Liver (tissue), 9 donors: ENCODE results near the gene CNTD1. TPM values are rescaled to one million over a fixed set of nuclear protein-coding genes. Genes with fewer than 3 reads are reported as not detected.
A peak's percentile ranks its signal among the peaks of the same experiment; 100 is the strongest.

ENCODE experiments used
- DNase-seq: peaks from one replicate; pipeline ENCODE4 v3.0.0-alpha.2; 2017; ENCODE audit warnings: low spot score
- H3K27ac ChIP-seq, 2 donors: one replicate each; pipeline ENCODE4 v1.7.0; 2013; ENCODE audit warnings: inconsistent platforms in 2 of 2, low read length in 2 of 2, control low read depth in 1 of 2, low read depth in 1 of 2, mild to moderate bottlenecking in 1 of 2
- H3K27me3 ChIP-seq, 4 donors: one replicate each; pipeline versions ENCODE4 v1.6.1 to v1.7.0; 2013; ENCODE audit warnings: low read length in 3 of 4, inconsistent platforms in 1 of 4, mild to moderate bottlenecking in 1 of 4, moderate library complexity in 1 of 4; ENCODE audit not compliant: control insufficient read depth in 4 of 4, insufficient read depth in 4 of 4
- H3K36me3 ChIP-seq, 4 donors: one replicate each; pipeline versions ENCODE4 v1.6.1 to v1.7.0; 2013; ENCODE audit warnings: low read length in 3 of 4, mild to moderate bottlenecking in 3 of 4, low read depth in 1 of 4, moderate library complexity in 1 of 4; ENCODE audit not compliant: control insufficient read depth in 4 of 4, insufficient read depth in 3 of 4
- H3K4me1 ChIP-seq, 4 donors: one replicate each; pipeline versions ENCODE4 v1.6.1 to v1.7.0; 2013; ENCODE audit warnings: low read length in 3 of 4, mild to moderate bottlenecking in 3 of 4, moderate library complexity in 1 of 4; ENCODE audit not compliant: control insufficient read depth in 4 of 4, insufficient read depth in 4 of 4
- H3K4me3 ChIP-seq, 3 donors: one replicate each; pipeline versions ENCODE4 v1.6.1 to v1.7.0; 2013; ENCODE audit warnings: low read length in 3 of 3, control low read depth in 1 of 3, low read depth in 1 of 3, mild to moderate bottlenecking in 1 of 3
- H3K9ac ChIP-seq, 2 donors: one replicate each; pipeline ENCODE4 v1.7.0; 2013; ENCODE audit warnings: low read length in 2 of 2, mild to moderate bottlenecking in 2 of 2, moderate library complexity in 2 of 2, control low read depth in 1 of 2, low read depth in 1 of 2
- H3K9me3 ChIP-seq, 4 donors: one replicate each; pipeline versions ENCODE4 v1.6.1 to v1.7.0; 2013; ENCODE audit warnings: low read length in 3 of 4; ENCODE audit not compliant: control insufficient read depth in 4 of 4
- ATF3 ChIP-seq: IDR thresholded peaks from 2 replicates; pipeline ENCODE4 v1.6.1; 2016; ENCODE audit warnings: antibody characterized with exemption
- EGR1 ChIP-seq, 2 donors: IDR thresholded peaks; 2 replicates each; pipeline ENCODE4 v1.6.1; 2016 to 2018; ENCODE audit warnings: antibody characterized with exemption in 2 of 2, low read depth in 2 of 2
- FOXA1 ChIP-seq: IDR thresholded peaks from 2 replicates; pipeline ENCODE4 v1.6.1; 2016; ENCODE audit warnings: antibody characterized with exemption
- FOXA2 ChIP-seq: IDR thresholded peaks from 2 replicates; pipeline ENCODE4 v1.6.1; 2016; ENCODE audit warnings: antibody characterized with exemption
- GABPA ChIP-seq, 2 donors: IDR thresholded peaks in 1 of 2; conservative IDR thresholded peaks in 1 of 2; 2 replicates each; pipeline ENCODE4 v1.6.1; 2016; ENCODE audit warnings: antibody characterized with exemption in 2 of 2, mild to moderate bottlenecking in 1 of 2, moderate library complexity in 1 of 2
- HNF4A ChIP-seq, 2 donors: conservative IDR thresholded peaks; 2 replicates each; pipeline ENCODE4 v1.6.1; 2016; ENCODE audit warnings: antibody characterized with exemption in 2 of 2, mild to moderate bottlenecking in 2 of 2
- HNF4G ChIP-seq: IDR thresholded peaks from 2 replicates; pipeline ENCODE4 v1.6.1; 2016; ENCODE audit warnings: antibody characterized with exemption
- JUND ChIP-seq, 2 donors: IDR thresholded peaks; 2 replicates each; pipeline ENCODE4 v1.6.1; 2016; ENCODE audit warnings: antibody characterized with exemption in 2 of 2
- MAX ChIP-seq: IDR thresholded peaks from 2 replicates; pipeline ENCODE4 v1.6.1; 2016; ENCODE audit warnings: antibody characterized with exemption
- NR2F2 ChIP-seq: IDR thresholded peaks from 2 replicates; pipeline ENCODE4 v1.6.1; 2016; ENCODE audit warnings: antibody characterized with exemption
- RAD21 ChIP-seq, 2 donors: IDR thresholded peaks; 2 replicates each; pipeline ENCODE4 v1.6.1; 2016; ENCODE audit warnings: antibody characterized with exemption in 2 of 2, mild to moderate bottlenecking in 2 of 2
- REST ChIP-seq: IDR thresholded peaks from 2 replicates; pipeline ENCODE4 v1.6.1; 2016; ENCODE audit warnings: antibody characterized with exemption, mild to moderate bottlenecking
- RXRA ChIP-seq, 2 donors: IDR thresholded peaks; 2 replicates each; pipeline ENCODE4 v1.6.1; 2017 to 2018; ENCODE audit warnings: antibody characterized with exemption in 2 of 2, mild to moderate bottlenecking in 1 of 2
- SP1 ChIP-seq: IDR thresholded peaks from 2 replicates; pipeline ENCODE4 v1.6.1; 2018; ENCODE audit warnings: antibody characterized with exemption, mild to moderate bottlenecking
- TAF1 ChIP-seq: conservative IDR thresholded peaks from 2 replicates; pipeline ENCODE4 v1.6.1; 2016; ENCODE audit warnings: antibody characterized with exemption, mild to moderate bottlenecking
- YY1 ChIP-seq: IDR thresholded peaks from 2 replicates; pipeline ENCODE4 v1.6.1; 2016; ENCODE audit warnings: antibody characterized with exemption, mild to moderate bottlenecking
- ZBTB33 ChIP-seq: IDR thresholded peaks from 2 replicates; pipeline ENCODE4 v1.6.1; 2016; ENCODE audit warnings: antibody characterized with exemption
- WGBS: extraction: QIAGEN DNeasy Blood & Tissue Kit; methylation state at CpG from one replicate; pipeline ENCODE4 v1.1.7; 2013; 5-methylcytosine and 5-hydroxymethylcytosine counted together
- polyA plus RNA-seq, 2 donors: library from polyadenylated mRNA; stranded (reverse) in 1 of 2; unstranded in 1 of 2; fragments of 200-250 nt in 1 of 2; fragments of >200 nt in 1 of 2; fragmentation: Nextera tagmentation in 1 of 2; extraction: Ambion mirVana in 1 of 2; gene quantifications; one replicate each; pipeline versions ENCODE4 v1.2.1 to v1.2.3, GENCODE V29; 2013 to 2015
- total RNA-seq, 2 donors: library from RNA; depleted of rRNA; stranded (reverse); fragments of >200 nt; gene quantifications; one replicate each; pipeline ENCODE4 v1.2.3, GENCODE V29; 2014
- donor health status: healthy.
- donor health status: healthy.
- donor health status: healthy.
- donor health status: healthy.
- donor health status: healthy.

Gene CNTD1
- total and polyA plus RNA-seq, 4 donors: 0.28 to 0.93 (median 0.89) TPM; not detected in 1

- TF ChIP-seq ATF3 (no peak), REST (peak; percentile 61), TAF1 (no peak), HNF4G (no peak), EGR1 (IDR thresholded peaks at IDR 0.05; ENCODE audit: low read depth in 2 of 2) (peak; percentile 90 to 94)
These were observed 25.2 kb upstream of the CNTD1 start, which contains the start of gene VPS25 (continued) for GRCh38 chr17:42773290-42774035.

GRCh38 chr17:42774066-42774745 lies 24.5 kb upstream of the CNTD1 start:
- H3K9me3 ChIP-seq: no peaks in the 10 kb centered on the region
- 72% methylated on average over 3 of the region's 3 CpGs for WGBS
- no peaks in the 10 kb centered on the region for H3K27me3 ChIP-seq
- H3K27ac ChIP-seq: no peak overlapping the region
- DNase-seq: no peak
- H3K4me1 ChIP-seq: peaks cover 0 to 14% (median 10%) of the 10 kb centered on the region in 4 donors
- peak overlapping the region; percentile 76 to 91 for H3K9ac ChIP-seq
- H3K36me3 ChIP-seq: peaks cover 2 to 36% (median 19%) of the 10 kb centered on the region in 4 donors
- peak overlapping the region; percentile 73 to 95 (median 94) for H3K4me3 ChIP-seq
- TF ChIP-seq GABPA (IDR thresholded peaks at IDR 0.05 in 1 of 2, conservative IDR thresholded peaks at IDR 0.05 in 1 of 2): no peak
- TF ChIP-seq RAD21 (IDR thresholded peaks at IDR 0.05): no peak
- no peak for TF ChIP-seq MAX
- TF ChIP-seq ATF3: no peak
- TF ChIP-seq SP1: no peak
- no peak for TF ChIP-seq NR2F2
- no peak for TF ChIP-seq ZBTB33
- TF ChIP-seq FOXA1: no peak
- TF ChIP-seq TAF1: no peak
- TF ChIP-seq HNF4G: no peak
- TF ChIP-seq HNF4A (conservative IDR thresholded peaks at IDR 0.05): no peak
- no peak for TF ChIP-seq JUND (IDR thresholded peaks at IDR 0.05)
- no peak for TF ChIP-seq FOXA2
- TF ChIP-seq YY1: no peak
- TF ChIP-seq REST: no peak
- TF ChIP-seq RXRA (IDR thresholded peaks at IDR 0.05): no peak
